Breast epithelium (tissue), 3 donors: Measurements from ENCODE around the gene B4GALNT4.

Experiments used
- CTCF ChIP-seq, 3 donors: fragments of 450-650 bp; IDR thresholded peaks; one replicate each; pipeline ENCODE4 v1.5.1; 2016 to 2017; ENCODE audit warnings: antibody characterized with exemption in 3 of 3, mild to moderate bottlenecking in 3 of 3, moderate library complexity in 3 of 3
- POLR2A ChIP-seq: fragments of 450-650 bp; IDR thresholded peaks from one replicate; pipeline ENCODE4 v1.6.1; 2016; ENCODE audit warnings: antibody characterized with exemption, mild to moderate bottlenecking, moderate library complexity
- POLR2AphosphoS5 ChIP-seq, 3 donors: sonication (generic); formaldehyde crosslinking; IDR thresholded peaks; one replicate each; pipeline ENCODE4 v1.6.1; 2017; ENCODE audit warnings: antibody characterized with exemption in 3 of 3

- TF ChIP-seq POLR2A (no peak), CTCF (IDR thresholded peaks at IDR 0.05) (no peak), POLR2AphosphoS5 (IDR thresholded peaks at IDR 0.05) (no peak)
Observed at GRCh38 chr11:420054-420910, 51.0 kb downstream of the B4GALNT4 start.
